Right atrium auricular region (tissue), 2 donors: ENCODE results near the gene UXS1. TPM values are rescaled to one million over a fixed set of nuclear protein-coding genes. Genes with fewer than 3 reads are reported as not detected.

ENCODE experiments used
- DNase-seq: peaks from one replicate; pipeline ENCODE4 v3.0.0-alpha.2; 2019; ENCODE audit warnings: low spot score
- H3K27ac ChIP-seq, 2 donors: fragments of 200-600 bp; sonication (generic); 1 replicate in 1 of 2; 2 replicates in 1 of 2; pipeline ENCODE4 v1.5.1; 2016 to 2019
- H3K27me3 ChIP-seq, 2 donors: fragments of 200-600 bp; sonication (generic); one replicate each; pipeline versions ENCODE4 v1.5.1 to v1.6.0; 2017 to 2019
- H3K36me3 ChIP-seq: fragments of 200-600 bp; sonication (generic); one replicate; pipeline ENCODE4 v1.5.1; 2016
- H3K4me1 ChIP-seq, 2 donors: fragments of 200-600 bp; sonication (generic); one replicate each; pipeline versions ENCODE4 v1.5.1 to v1.6.0; 2017 to 2019
- H3K4me3 ChIP-seq, 2 donors: fragments of 200-600 bp; sonication (generic); 1 replicate in 1 of 2; 2 replicates in 1 of 2; pipeline ENCODE4 v1.5.1; 2017 to 2019; ENCODE audit warnings: mild to moderate bottlenecking in 1 of 2, moderate library complexity in 1 of 2
- H3K9me3 ChIP-seq, 2 donors: fragments of 200-600 bp; sonication (generic); one replicate each; pipeline ENCODE4 v1.5.1; 2019
- CTCF ChIP-seq, 2 donors: fragments of 200-600 bp; sonication (generic); IDR thresholded peaks; one replicate each; pipeline ENCODE4 v1.5.1; 2019; ENCODE audit warnings: antibody characterized with exemption in 2 of 2
- total RNA-seq, 2 donors: library from RNA; depleted of rRNA; stranded (reverse); fragments of >200 nt; gene quantifications; one replicate each; pipeline ENCODE4 v1.1.0, GENCODE V29; 2016

The UXS1 gene
- total RNA-seq, 2 donors from 2014 or later, result 25.0 to 33.5 TPM

GRCh38 chr2:106185475-106186184, 8.5 kb downstream of the UXS1 start:
- Histone ChIP-seq H3K4me1 (peaks cover 0 to 12% of the 10 kb centered on the region in 2 donors), H3K4me3 (no peak overlapping the region), H3K27me3 (no peaks in the 10 kb centered on the region), H3K9me3 (no peaks in the 10 kb centered on the region), H3K27ac (no peak overlapping the region), H3K36me3 (no peaks in the 10 kb centered on the region)
- no peak for DNase-seq
- TF ChIP-seq CTCF (IDR thresholded peaks at IDR 0.05), result no peak

GRCh38 chr2:106184857-106185256, 9.2 kb downstream of the UXS1 start:
- Histone ChIP-seq H3K4me3 (no peak overlapping the region), H3K27me3 (no peaks in the 10 kb centered on the region), H3K9me3 (no peaks in the 10 kb centered on the region), H3K27ac (no peak overlapping the region), H3K36me3 (no peaks in the 10 kb centered on the region), H3K4me1 (peaks cover 0 to 12% of the 10 kb centered on the region in 2 donors)
- no peak for DNase-seq
- no peak for TF ChIP-seq CTCF (IDR thresholded peaks at IDR 0.05)

GRCh38 chr2:106184394-106184793, 9.7 kb downstream of the UXS1 start:
- H3K4me3 ChIP-seq, result no peak overlapping the region
- H3K9me3 ChIP-seq, result no peaks in the 10 kb centered on the region
- H3K27me3 ChIP-seq, result no peaks in the 10 kb centered on the region
- H3K27ac ChIP-seq, result no peak overlapping the region
- no peak for DNase-seq
- H3K36me3 ChIP-seq, result no peaks in the 10 kb centered on the region
- peaks cover 0 to 12% of the 10 kb centered on the region in 2 donors for H3K4me1 ChIP-seq
- no peak for TF ChIP-seq CTCF (IDR thresholded peaks at IDR 0.05)

- H3K4me3 ChIP-seq, result no peak overlapping the region
- H3K36me3 ChIP-seq, result no peaks in the 10 kb centered on the region
- H3K9me3 ChIP-seq, result no peaks in the 10 kb centered on the region
- DNase-seq, result no peak
- H3K27ac ChIP-seq, result no peak overlapping the region
- H3K4me1 ChIP-seq, result peaks cover 0 to 12% of the 10 kb centered on the region in 2 donors
- TF ChIP-seq CTCF (IDR thresholded peaks at IDR 0.05), result no peak
- H3K27me3 ChIP-seq, result no peaks in the 10 kb centered on the region
These were observed 10.9 kb downstream of the UXS1 start for GRCh38 chr2:106183101-106183696.

GRCh38 chr2:106181064-106181463, 13.0 kb downstream of the UXS1 start:
- no peaks in the 10 kb centered on the region for H3K27me3 ChIP-seq
- no peaks in the 10 kb centered on the region for H3K36me3 ChIP-seq
- no peak for DNase-seq
- H3K9me3 ChIP-seq, result no peaks in the 10 kb centered on the region
- no peak overlapping the region for H3K4me3 ChIP-seq
- H3K27ac ChIP-seq, result no peak overlapping the region
- H3K4me1 ChIP-seq, result peaks cover 0 to 12% of the 10 kb centered on the region in 2 donors
- no peak for TF ChIP-seq CTCF (IDR thresholded peaks at IDR 0.05)
